Endothelial cell of hepatic sinusoid (primary cell): ENCODE data around the gene GSTM1.

Experiments
- in situ Hi-C: cut with HindIII; loops from 2 replicates; pipeline ENCODE4 v1.10.0; 2017; ENCODE audit warnings: low sequenced_read_pairs

The GSTM1 gene

DNA sequence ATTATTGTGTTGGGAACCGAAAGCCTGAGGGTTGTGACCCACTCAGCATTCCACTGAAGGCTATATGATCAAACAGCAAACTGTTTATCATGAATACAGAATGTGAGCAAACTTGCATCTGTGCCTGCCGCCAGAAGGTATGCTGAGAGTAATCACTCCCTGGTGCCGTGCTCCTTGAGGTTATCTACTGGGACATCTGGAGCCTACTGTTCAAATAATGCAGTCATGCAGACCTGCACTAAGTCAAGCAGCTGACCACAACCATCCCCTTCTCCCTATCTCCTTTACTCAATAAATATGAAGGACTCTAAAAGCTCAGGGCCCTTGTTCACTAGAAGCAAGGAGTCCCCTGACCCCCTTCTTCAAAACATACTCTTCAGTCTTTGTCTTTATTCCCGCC lies 37.9 kb downstream of the GSTM1 start:
- in situ Hi-C loops: loop anchor here (5.0 kb wide), 1 partner anchor 78 kb away; no protein-coding TSS in a partner anchor

DNA sequence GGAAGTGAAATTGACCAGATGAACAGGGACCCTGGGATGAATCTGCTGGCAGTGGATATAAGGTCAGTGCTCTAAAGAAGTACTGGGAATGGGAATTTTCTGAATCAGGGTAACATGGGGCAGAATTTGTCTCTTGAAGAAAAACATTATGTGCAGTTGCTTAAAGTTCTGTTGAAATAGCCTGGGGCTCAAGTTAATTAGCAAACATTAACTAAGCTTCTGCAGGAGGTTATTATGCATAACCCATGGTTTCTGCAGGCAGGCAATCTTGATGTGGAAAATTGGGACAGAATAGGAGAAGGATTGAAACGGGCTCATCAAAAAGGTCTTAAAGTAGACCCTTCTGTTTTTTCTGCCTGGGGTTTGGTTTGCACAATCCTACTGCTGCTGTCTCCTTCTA lies 38.4 kb downstream of the GSTM1 start:
- in situ Hi-C loops: loop anchor here (5.0 kb wide), 1 partner anchor 79 kb away; no protein-coding TSS in a partner anchor

GRCh38 chr1:109726728-109727373 lies 39.2 kb downstream of the GSTM1 start:
- in situ Hi-C loops: loop anchor here (5.0 kb wide), 1 partner anchor 80 kb away; no protein-coding TSS in a partner anchor

- in situ Hi-C loops: loop anchor here (5.0 kb wide), 1 partner anchor 82 kb away; no protein-coding TSS in a partner anchor
Measured at GRCh38 chr1:109728870-109729269, 41.3 kb downstream of the GSTM1 start.

DNA sequence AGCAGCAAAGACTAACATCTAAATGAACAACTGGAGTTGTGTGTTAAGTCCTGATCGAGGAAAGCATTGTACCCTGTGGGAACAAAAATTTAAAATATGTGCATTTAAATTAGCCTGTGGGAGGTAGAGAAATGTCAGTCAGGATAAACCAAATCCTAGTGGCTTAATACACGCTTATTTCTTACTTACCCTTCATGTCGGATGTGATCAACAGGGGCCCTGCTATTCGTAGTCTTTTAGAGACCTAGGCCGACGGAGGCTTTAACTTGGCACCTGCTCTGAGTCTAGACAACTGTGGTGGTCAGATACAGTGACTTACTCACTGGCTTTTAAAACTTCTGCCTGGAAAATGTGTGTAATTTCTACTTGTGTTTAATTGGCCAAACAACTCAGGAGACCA lies 43.0 kb downstream of the GSTM1 start:
- in situ Hi-C loops: no loop called here

DNA sequence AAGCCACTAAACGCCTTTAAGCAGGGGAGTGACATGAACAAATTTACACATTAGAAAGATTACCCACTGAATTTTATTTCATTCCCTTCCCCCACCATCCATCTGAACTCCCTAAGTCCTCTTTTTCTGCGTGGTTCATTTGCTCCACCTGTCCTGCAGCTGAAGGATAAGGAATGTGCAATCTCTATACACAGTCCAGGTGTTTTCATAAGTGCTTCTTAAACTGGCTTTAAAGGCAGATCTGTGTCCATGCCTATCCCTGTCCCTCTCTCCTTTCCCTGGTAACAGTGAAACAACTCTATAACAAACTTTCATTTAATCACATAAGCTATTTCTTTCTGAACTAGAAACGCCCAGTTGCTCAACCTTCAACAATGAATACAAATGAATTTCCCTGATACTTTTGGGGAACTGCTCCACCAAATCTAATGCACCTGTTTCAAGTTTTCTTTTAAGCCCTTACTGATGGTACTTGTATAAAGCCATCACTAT lies 44.8 kb downstream of the GSTM1 start:
- in situ Hi-C loops: no loop called here

DNA sequence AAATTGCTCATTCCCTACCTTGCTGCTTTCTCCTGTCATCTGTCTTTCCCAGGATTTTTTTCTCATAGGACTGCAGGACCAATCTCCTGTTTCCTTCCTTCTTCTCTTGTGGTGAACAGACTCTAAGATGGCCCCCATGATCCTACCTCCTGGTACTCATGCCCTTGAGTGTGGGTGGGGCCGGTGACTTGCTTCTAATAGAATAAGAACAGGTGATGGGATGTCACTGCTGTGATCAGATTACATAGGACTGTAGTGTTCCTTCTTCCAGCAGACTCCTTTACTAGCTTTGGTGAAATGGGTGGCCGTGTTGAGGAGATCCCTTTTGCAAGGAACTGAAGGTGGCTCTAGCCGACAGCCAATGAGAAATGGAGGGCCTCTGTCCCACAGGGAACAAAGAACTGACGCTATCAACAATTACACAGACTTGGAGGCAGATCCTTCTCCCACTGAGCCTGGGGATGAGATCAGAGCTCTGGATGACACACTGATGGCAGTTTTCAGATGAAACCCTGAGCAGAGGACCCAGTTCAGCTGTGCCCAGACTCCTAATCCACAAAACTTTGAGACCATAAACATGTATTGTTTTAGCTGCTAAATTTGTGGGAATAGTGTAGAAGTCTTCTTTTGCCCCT lies 45.7 kb downstream of the GSTM1 start:
- in situ Hi-C loops: no loop called here

GRCh38 chr1:109739738-109740614 lies 52.4 kb downstream of the GSTM1 start:
- in situ Hi-C loops: no loop called here

- in situ Hi-C loops: no loop called here
Measured at GRCh38 chr1:109740615-109741373, 53.2 kb downstream of the GSTM1 start, which contains the start of gene GSTM3. Gene GSTM3 (minus strand): TSS chr1:109741038. CDS start chr1:109740287, 751 bp downstream.
